PC-3 (cell line): ENCODE data around the gene TMEM243.

Experiments
- EZH2phosphoT487 ChIP-seq: fragments of 300-600 bp; sonication (generic); IDR thresholded peaks from 2 replicates; pipeline ENCODE4 v1.6.1; 2018; ENCODE audit warnings: mild to moderate bottlenecking, antibody characterized with exemption, low read length, borderline replicate concordance
- TF ChIP-seq, protein P1 (sequence below): fragments of 300-600 bp; sonication (generic); conservative IDR thresholded peaks from 2 replicates; pipeline ENCODE4 v1.5.1; 2017; ENCODE audit warnings: antibody characterized with exemption, low read depth, mild to moderate bottlenecking, low read length

GRCh38 chr7:87263537-87263936 is 44.0 kb upstream of the TMEM243 start:
- TF ChIP-seq, protein P1, sequence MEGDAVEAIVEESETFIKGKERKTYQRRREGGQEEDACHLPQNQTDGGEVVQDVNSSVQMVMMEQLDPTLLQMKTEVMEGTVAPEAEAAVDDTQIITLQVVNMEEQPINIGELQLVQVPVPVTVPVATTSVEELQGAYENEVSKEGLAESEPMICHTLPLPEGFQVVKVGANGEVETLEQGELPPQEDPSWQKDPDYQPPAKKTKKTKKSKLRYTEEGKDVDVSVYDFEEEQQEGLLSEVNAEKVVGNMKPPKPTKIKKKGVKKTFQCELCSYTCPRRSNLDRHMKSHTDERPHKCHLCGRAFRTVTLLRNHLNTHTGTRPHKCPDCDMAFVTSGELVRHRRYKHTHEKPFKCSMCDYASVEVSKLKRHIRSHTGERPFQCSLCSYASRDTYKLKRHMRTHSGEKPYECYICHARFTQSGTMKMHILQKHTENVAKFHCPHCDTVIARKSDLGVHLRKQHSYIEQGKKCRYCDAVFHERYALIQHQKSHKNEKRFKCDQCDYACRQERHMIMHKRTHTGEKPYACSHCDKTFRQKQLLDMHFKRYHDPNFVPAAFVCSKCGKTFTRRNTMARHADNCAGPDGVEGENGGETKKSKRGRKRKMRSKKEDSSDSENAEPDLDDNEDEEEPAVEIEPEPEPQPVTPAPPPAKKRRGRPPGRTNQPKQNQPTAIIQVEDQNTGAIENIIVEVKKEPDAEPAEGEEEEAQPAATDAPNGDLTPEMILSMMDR: no peak
- TF ChIP-seq EZH2phosphoT487: no peak
